ENCODE results near the gene ZFAND3. TPM values are rescaled to one million over a fixed set of nuclear protein-coding genes. Genes with fewer than 3 reads are reported as not detected.

The ZFAND3 gene
- total and polyA plus RNA-seq, 2 of the 4 experiments (the other 2 are of a cell fraction), result 10.9 to 26.7 TPM

DNA sequence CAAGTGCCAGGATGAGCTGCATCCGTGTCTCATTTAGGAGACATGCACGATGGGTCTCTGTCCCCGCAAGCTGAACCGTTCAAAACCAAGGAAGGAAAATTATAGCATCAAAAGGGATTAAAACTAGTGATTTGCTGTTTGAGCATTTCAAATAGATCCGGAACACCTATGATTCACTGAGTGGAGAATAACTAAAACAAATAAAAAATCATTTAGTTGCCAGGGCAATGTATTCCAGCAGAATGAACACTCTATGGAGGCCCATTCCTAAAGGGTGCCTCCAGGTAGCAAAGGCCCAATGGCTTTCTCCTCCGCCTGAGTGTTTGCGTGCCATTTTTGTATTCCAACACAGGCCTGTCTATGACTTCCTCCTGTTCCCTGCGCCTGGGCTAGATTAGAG lies 354.8 kb downstream of the ZFAND3 start:
- Histone ChIP-seq H2BK5ac (ENCODE audit: low read depth, low read length, poor library complexity, severe bottlenecking) (no peak overlapping the region), H3K56ac (ENCODE audit: extremely low read depth, insufficient read depth, low read length) (no peak overlapping the region), H3K4me2 (ENCODE audit: low read depth, low read length) (no peak overlapping the region), H3K9me3 (ENCODE audit: control insufficient read depth, insufficient read depth, low read length) (no peaks in the 10 kb centered on the region), H2AK5ac (ENCODE audit: low read depth, low read length) (no peak overlapping the region), H2BK120ac (ENCODE audit: low read depth, low read length) (no peak overlapping the region), H3K18ac (ENCODE audit: low read depth, low read length) (no peak overlapping the region), H2BK20ac (ENCODE audit: low read depth, low read length) (no peak overlapping the region), H3K27me3 (ENCODE audit: control insufficient read depth, insufficient read depth, low read length) (no peaks in the 10 kb centered on the region), H3K4me1 (ENCODE audit: control insufficient read depth, insufficient read depth, low read length) (no peaks in the 10 kb centered on the region), H3K27ac (ENCODE audit: insufficient read depth, low read length) (no peak overlapping the region), H4K91ac (ENCODE audit: insufficient read depth, low read depth, low read length) (no peak overlapping the region), H4K8ac (ENCODE audit: low read depth in 2 of 2, low read length in 2 of 2) (no peak overlapping the region), H2AFZ (replicated peaks; ENCODE audit: low read length, poor library complexity) (no peak overlapping the region), H3K36me3 (ENCODE audit: control insufficient read depth, insufficient read depth, low read length) (peaks cover 2% of the 10 kb centered on the region; the same call in 1 of the 2 replicates), H3K79me1 (ENCODE audit: low read depth in 1 of 2, low read length in 2 of 2) (no peaks in the 10 kb centered on the region; a peak in 1 of 4 replicates), H2BK15ac (ENCODE audit: low read depth, low read length) (no peak overlapping the region), H3K4ac (ENCODE audit: low read depth, low read length) (no peak overlapping the region), H3K4me3 (ENCODE audit: insufficient read depth, low read depth, low read length) (no peak overlapping the region), H3K23ac (ENCODE audit: low read depth, low read length) (no peak overlapping the region), H4K5ac (ENCODE audit: low read depth, low read length) (no peak overlapping the region), H3K9me1 (ENCODE audit: insufficient read depth, low read length) (peaks cover 3% of the 10 kb centered on the region; the same call in 1 of the 2 replicates), H2AK9ac (replicated peaks; ENCODE audit: low read depth, low read length, poor library complexity) (no peak overlapping the region), H3K9ac (ENCODE audit: low read depth, low read length) (no peak overlapping the region), H4K20me1 (ENCODE audit: insufficient read depth, low read length) (no peaks in the 10 kb centered on the region; the same call in 1 of the 2 replicates), H3K14ac (replicated peaks; ENCODE audit: low read depth, low read length) (no peak overlapping the region)
- intact Hi-C loops (cut with micrococcal nuclease), result no loop called here
- 90% methylated on average over 2 of the region's 8 CpGs; no CpG with 5 or more reads in 1 of the 2 experiments for WGBS, 2 experiments (ENCODE audit: extremely low coverage in 2 of 2, insufficient read length in 1 of 2)
- DNase-seq (no peak), ATAC-seq (ENCODE audit: low read depth) (no peak)
- POLR2A ChIA-PET (ENCODE audit: unreplicated experiment), result interaction anchor here (0.6 kb wide), 1 partner anchor 18 kb away, joined by 3 read pairs; no protein-coding TSS in a partner anchor
- dilution Hi-C loops (cut with HindIII; ENCODE audit: low sequenced_read_pairs, unreplicated experiment), result no loop called here
- no peak for TF ChIP-seq MAZ (IDR thresholded peaks at IDR 0.05; ENCODE audit: borderline replicate concordance, low read depth, low read length)
- TF ChIP-seq USF2 (IDR thresholded peaks at IDR 0.05; ENCODE audit: low read depth, low read length), result no peak
- TSS peak; percentile 47 for BruUV-seq (replicated peaks)
- in situ Hi-C loops (cut with MboI; ENCODE audit: low sequenced_read_pairs), result no loop called here
- CTCF ChIA-PET, result no interaction called here

Data from IMR-90 (cell line).